Loucy (cell line): Measurements from ENCODE around the gene C3orf70.

ENCODE experiments used
- H2AFZ ChIP-seq: fragments of 200-600 bp; sonication (generic); 2 replicates; pipeline ENCODE4 v1.6.0; 2016; ENCODE audit warnings: antibody characterized with exemption, mild to moderate bottlenecking, low read length, moderate library complexity
- H3F3A ChIP-seq: fragments of 200-600 bp; 2 replicates; pipeline ENCODE4 v1.6.0; 2016; ENCODE audit warnings: antibody characterized with exemption, low read depth, mild to moderate bottlenecking
- H3K27me3 ChIP-seq: fragments of 200-600 bp; sonication (generic); 2 replicates; pipeline ENCODE4 v1.6.1; 2014; ENCODE audit warnings: low read length, mild to moderate bottlenecking; ENCODE audit not compliant: insufficient read depth, poor library complexity, severe bottlenecking
- H3K36me3 ChIP-seq: fragments of 200-600 bp; sonication (generic); 2 replicates; pipeline ENCODE4 v1.6.1; 2016; ENCODE audit warnings: low read length; ENCODE audit not compliant: insufficient read depth
- H3K4me1 ChIP-seq: fragments of 200-600 bp; sonication (generic); 2 replicates; pipeline ENCODE4 v1.5.1; 2014; ENCODE audit warnings: low read length, mild to moderate bottlenecking; ENCODE audit not compliant: insufficient read depth, poor library complexity, severe bottlenecking
- H3K4me2 ChIP-seq: fragments of 200-600 bp; sonication (generic); 2 replicates; pipeline ENCODE4 v1.6.0; 2014; ENCODE audit warnings: antibody characterized with exemption, low read length, low read depth, mild to moderate bottlenecking; ENCODE audit not compliant: poor library complexity, severe bottlenecking
- H3K4me3 ChIP-seq: fragments of 200-600 bp; sonication (generic); 2 replicates; pipeline ENCODE4 v1.5.1; 2014; ENCODE audit warnings: low read length, mild to moderate bottlenecking, mixed read lengths; ENCODE audit not compliant: poor library complexity, severe bottlenecking
- H3K79me2 ChIP-seq: fragments of 200-600 bp; sonication (generic); 2 replicates; pipeline ENCODE4 v1.6.1; 2014; ENCODE audit warnings: low read length; ENCODE audit not compliant: insufficient read depth
- H3K9ac ChIP-seq: fragments of 200-600 bp; sonication (generic); 2 replicates; pipeline ENCODE4 v1.6.0; 2014; ENCODE audit warnings: mild to moderate bottlenecking, low read depth, low read length, moderate library complexity; ENCODE audit not compliant: poor library complexity, severe bottlenecking
- H3K9me2 ChIP-seq: fragments of 200-600 bp; sonication (generic); replicated peaks from 2 replicates; pipeline ENCODE4 v1.6.1; 2016; ENCODE audit warnings: low read depth, low read length, mixed read lengths
- H3K9me3 ChIP-seq: fragments of 200-600 bp; sonication (generic); 2 replicates; pipeline ENCODE4 v1.6.1; 2014; ENCODE audit warnings: mild to moderate bottlenecking, antibody characterized with exemption, low read length, low read depth; ENCODE audit not compliant: insufficient read depth
- H4K20me1 ChIP-seq: fragments of 200-600 bp; sonication (generic); 2 replicates; pipeline ENCODE4 v1.6.0; 2014; ENCODE audit warnings: antibody characterized with exemption, low read length, mild to moderate bottlenecking; ENCODE audit not compliant: insufficient read depth, poor library complexity, severe bottlenecking
- CTCF ChIP-seq: fragments of 200-600 bp; sonication (generic); conservative IDR thresholded peaks from 2 replicates; pipeline ENCODE4 v1.5.1; 2014; ENCODE audit warnings: mild to moderate bottlenecking, antibody characterized with exemption, low read length
- EZH2phosphoT487 ChIP-seq: fragments of 200-600 bp; IDR thresholded peaks from 2 replicates; pipeline ENCODE4 v1.6.1; 2018; ENCODE audit warnings: antibody characterized with exemption, mild to moderate bottlenecking, moderate library complexity, borderline replicate concordance

C3orf70 gene

GRCh38 chr3:185076219-185076618 lies 76.6 kb downstream of the C3orf70 start:
- no peaks in the 10 kb centered on the region for H3K36me3 ChIP-seq
- TF ChIP-seq CTCF (no peak), EZH2phosphoT487 (no peak)
- H3K4me2 ChIP-seq: no peak overlapping the region
- H3K4me3 ChIP-seq: no peak overlapping the region
- H3K27me3 ChIP-seq: no peaks in the 10 kb centered on the region
- no peak overlapping the region for H3K9ac ChIP-seq
- no peaks in the 10 kb centered on the region for H3K9me3 ChIP-seq
- H3K9me2 ChIP-seq: no peaks in the 10 kb centered on the region
- no peaks in the 10 kb centered on the region for H4K20me1 ChIP-seq
- H3K4me1 ChIP-seq: peaks cover under 1% of the 10 kb centered on the region
- no peak overlapping the region for H2AFZ ChIP-seq
- H3K79me2 ChIP-seq: no peaks in the 10 kb centered on the region
- no peaks in the 10 kb centered on the region for H3F3A ChIP-seq

GRCh38 chr3:185075547-185075946 lies 77.3 kb downstream of the C3orf70 start:
- Histone ChIP-seq H3K9me2 (no peaks in the 10 kb centered on the region), H3K79me2 (no peaks in the 10 kb centered on the region), H3K9ac (no peak overlapping the region), H3K4me3 (no peak overlapping the region), H3F3A (no peaks in the 10 kb centered on the region), H3K4me1 (peaks cover 7% of the 10 kb centered on the region), H3K27me3 (no peaks in the 10 kb centered on the region), H3K4me2 (no peak overlapping the region), H3K9me3 (no peaks in the 10 kb centered on the region), H2AFZ (no peak overlapping the region), H3K36me3 (no peaks in the 10 kb centered on the region), H4K20me1 (no peaks in the 10 kb centered on the region)
- no peak for TF ChIP-seq EZH2phosphoT487
- TF ChIP-seq CTCF: no peak

GRCh38 chr3:185071287-185071800 lies 81.5 kb downstream of the C3orf70 start:
- Histone ChIP-seq H3K79me2 (no peaks in the 10 kb centered on the region), H3F3A (no peaks in the 10 kb centered on the region), H2AFZ (peak overlapping the region; percentile 88), H3K36me3 (no peaks in the 10 kb centered on the region), H4K20me1 (no peaks in the 10 kb centered on the region), H3K9me3 (no peaks in the 10 kb centered on the region), H3K4me2 (no peak overlapping the region), H3K27me3 (no peaks in the 10 kb centered on the region), H3K9me2 (no peaks in the 10 kb centered on the region), H3K4me1 (peaks cover 12% of the 10 kb centered on the region), H3K9ac (no peak overlapping the region), H3K4me3 (no peak overlapping the region)
- no peak for TF ChIP-seq EZH2phosphoT487
- peak; percentile 50 for TF ChIP-seq CTCF
